ENCODE data around the gene KRT71.

The KRT71 gene

GRCh38 chr12:52575256-52575655 is 22.3 kb upstream of the KRT71 start:
- DNase-seq = no peak

GRCh38 chr12:52573743-52574142 is 20.8 kb upstream of the KRT71 start, which contains the start of gene KRT74:
KRT74 (minus strand) TSS chr12:52573843; CDS start chr12:52573777, 66 bp downstream.
- DNase-seq = no peak

GRCh38 chr12:52573306-52573705 is 20.4 kb upstream of the KRT71 start:
- DNase-seq = no peak

- no peak for DNase-seq
Measured at GRCh38 chr12:52570511-52570910, 17.6 kb upstream of the KRT71 start.

- DNase-seq = no peak
Measured at GRCh38 chr12:52568111-52568510, 15.2 kb upstream of the KRT71 start.

- no peak for DNase-seq
Measured at GRCh38 chr12:52566847-52567291, 13.9 kb upstream of the KRT71 start.

- no peak for DNase-seq
Measured at GRCh38 chr12:52564582-52564981, 11.6 kb upstream of the KRT71 start.

- DNase-seq = peak; percentile 5 to 10
Measured at GRCh38 chr12:52561880-52562449, 9.0 kb upstream of the KRT71 start.

GRCh38 chr12:52559979-52560378 is 7.0 kb upstream of the KRT71 start:
- DNase-seq = no peak

- DNase-seq = no peak
Measured at GRCh38 chr12:52558781-52559445, 6.0 kb upstream of the KRT71 start.

GRCh38 chr12:52557476-52557875 is 4.5 kb upstream of the KRT71 start:
- DNase-seq = no peak

- no peak for DNase-seq
Measured at GRCh38 chr12:52555577-52555976, 2.6 kb upstream of the KRT71 start.

GRCh38 chr12:52552055-52552454 is 890 bp downstream of the KRT71 start:
- DNase-seq = no peak

- no peak for DNase-seq
Measured at GRCh38 chr12:52551216-52551865, 1.6 kb downstream of the KRT71 start.

GRCh38 chr12:52546126-52546525 is 6.8 kb downstream of the KRT71 start:
- DNase-seq = no peak

GRCh38 chr12:52543985-52544883 is 8.7 kb downstream of the KRT71 start:
- DNase-seq = no peak

GRCh38 chr12:52542785-52543318 is 10.1 kb downstream of the KRT71 start:
- peak; percentile 2 to 4 for DNase-seq

GRCh38 chr12:52542157-52542556 is 10.8 kb downstream of the KRT71 start:
- DNase-seq = no peak

GRCh38 chr12:52541709-52542108 is 11.2 kb downstream of the KRT71 start:
- DNase-seq = no peak

GRCh38 chr12:52540531-52540930 is 12.4 kb downstream of the KRT71 start:
- no peak for DNase-seq

GRCh38 chr12:52539821-52540173 is 13.1 kb downstream of the KRT71 start:
- no peak for DNase-seq

- DNase-seq = no peak
Measured at GRCh38 chr12:52539083-52539820, 13.7 kb downstream of the KRT71 start.

All from inflammatory macrophage treated with lipopolysaccharide for 1 hour (primary cell).